ENCODE measurements around the gene CENPM.

The CENPM gene

DNA sequence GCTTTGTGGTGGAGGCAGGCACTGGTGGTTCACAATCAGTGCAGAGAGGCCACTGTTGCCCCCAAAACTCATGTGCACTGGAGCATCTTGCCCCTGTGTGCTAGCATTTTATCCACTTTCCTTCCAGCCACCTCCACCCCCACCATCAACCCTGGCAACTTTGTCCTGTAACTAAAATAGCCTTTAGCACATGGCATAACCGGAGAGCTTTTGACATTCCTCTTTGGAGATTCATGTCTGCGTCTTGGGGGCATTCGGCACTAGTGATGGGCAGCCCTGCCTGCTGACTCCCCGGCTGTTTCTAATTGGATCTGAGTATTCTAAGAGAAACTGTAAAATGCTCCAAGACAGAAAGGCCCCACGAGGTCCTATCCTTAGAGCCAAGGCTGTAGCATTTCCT lies 47.8 kb downstream of the CENPM start:
- no peak for DNase-seq (ENCODE audit: low read depth)

- no peak for DNase-seq (ENCODE audit: low read depth)
Observed at GRCh38 chr22:41898645-41899044, 48.3 kb downstream of the CENPM start.

DNA sequence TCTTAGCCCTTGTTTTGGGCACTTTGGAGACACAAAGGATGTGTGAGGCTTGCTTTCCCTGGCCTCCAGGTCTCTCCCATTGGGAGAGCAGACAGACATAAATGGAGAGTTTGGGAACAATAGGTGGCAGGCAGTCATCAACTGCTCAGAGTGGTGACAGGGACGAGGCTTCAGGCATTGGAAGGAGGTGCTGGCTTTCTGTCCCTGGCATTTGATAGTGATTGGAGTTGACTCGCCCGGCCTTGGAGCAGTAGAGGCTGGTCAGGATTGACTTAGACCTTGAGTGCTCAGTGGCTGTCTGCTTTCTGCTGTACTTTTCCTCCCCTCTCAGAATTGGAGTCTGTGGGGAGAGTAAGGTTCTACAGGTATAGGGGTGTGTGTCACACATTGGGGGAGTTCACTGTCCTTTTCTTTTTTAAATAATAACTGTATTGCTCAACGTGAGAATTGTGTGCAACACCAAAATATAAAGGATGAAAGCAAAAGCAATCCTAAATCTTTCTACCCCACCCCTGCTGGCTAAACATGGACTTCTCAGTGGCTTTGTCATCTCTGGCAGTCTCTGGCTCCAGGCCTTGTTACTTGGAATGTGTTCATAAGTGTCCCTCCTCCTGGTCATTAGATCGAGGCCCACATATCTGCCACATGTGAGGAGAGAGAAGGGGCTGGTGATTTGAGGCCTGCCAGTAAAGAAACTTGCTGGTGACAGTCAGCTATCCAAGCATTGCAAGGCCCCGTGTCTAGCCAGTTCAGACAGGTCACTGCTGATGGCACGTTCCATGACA lies 53.2 kb downstream of the CENPM start:
- no peak for DNase-seq (ENCODE audit: low read depth)

DNA sequence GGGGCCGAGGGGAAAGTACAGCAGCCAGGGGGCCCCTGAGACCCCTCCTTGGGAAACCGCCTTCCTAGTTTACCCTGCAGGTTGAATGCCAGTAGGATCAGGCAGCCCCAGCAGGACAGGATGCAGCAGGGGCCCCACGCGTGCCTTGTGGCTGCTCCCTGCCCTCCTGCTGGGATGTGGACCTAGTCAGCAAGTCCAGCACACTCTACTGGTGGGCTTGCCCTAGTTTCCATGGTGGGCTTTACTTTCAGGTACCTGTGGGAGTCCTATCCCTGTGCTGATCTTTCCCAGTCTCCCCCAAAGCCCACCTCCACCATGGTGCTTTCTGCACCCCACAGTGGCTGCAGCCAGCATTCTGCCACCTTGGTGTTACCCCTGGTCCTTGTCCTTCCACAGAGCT lies 54.2 kb downstream of the CENPM start:
- no peak for DNase-seq (ENCODE audit: low read depth)

- no peak for DNase-seq (ENCODE audit: low read depth)
Observed at GRCh38 chr22:41891407-41891806, 55.5 kb downstream of the CENPM start.

Measured in stimulated activated CD8-positive, alpha-beta memory T cell treated with anti-CD3 and anti-CD28 coated beads, Interleukin-4, amount 100 ng/mL, for 24 hours (primary cell).